ENCODE measurements around the gene ITGB2. TPM values are rescaled to one million over a fixed set of nuclear protein-coding genes. Genes with fewer than 3 reads are reported as not detected.
A peak's percentile ranks its signal among the peaks of the same experiment; 100 is the strongest.

Gene ITGB2
- polyA plus RNA-seq, 1 of the 3 experiments (the other 2 are of a cell fraction): 0.77 TPM

DNA sequence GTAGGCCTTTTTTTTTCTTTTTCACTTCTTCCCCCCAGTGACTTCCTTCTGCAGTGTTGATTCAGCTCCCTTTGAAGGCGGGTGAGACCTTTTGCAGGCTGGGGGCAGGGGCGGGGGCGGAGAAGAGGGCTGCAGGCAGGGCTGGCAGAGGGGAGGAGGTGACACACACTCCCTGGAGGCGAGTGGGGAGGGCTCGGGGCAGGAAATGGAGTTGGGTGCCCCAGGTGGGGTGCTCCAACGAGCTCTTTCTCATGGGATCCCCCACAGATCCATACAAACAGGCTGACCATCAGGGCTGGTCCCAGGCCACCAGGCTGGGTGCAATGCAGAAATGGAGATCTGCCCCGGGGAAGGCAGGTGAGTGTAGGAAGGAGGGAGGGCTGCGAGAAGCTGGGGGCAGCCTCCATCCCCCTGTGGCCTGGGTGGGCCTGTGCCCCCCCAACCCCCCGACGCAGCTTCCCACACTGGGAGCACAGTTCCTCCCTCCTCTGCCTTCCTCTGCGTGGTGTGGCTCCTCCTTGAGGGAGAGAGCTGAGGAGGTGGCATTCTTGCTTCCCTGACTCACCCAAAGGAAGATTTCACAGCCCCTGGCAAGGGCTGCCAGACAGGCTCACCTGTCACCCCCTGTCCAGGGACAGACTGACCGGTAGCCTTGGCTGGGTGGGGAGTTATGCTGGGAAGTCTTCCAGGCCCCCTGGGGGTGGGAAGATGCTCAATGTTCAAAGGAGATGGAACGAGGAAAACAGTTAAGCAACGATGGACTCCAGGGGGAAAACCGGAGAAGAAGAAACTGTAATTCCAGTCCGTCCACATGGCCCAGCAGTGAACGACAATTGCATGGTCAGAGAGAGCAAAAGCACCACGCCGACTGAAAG, 7.1 kb upstream of the ITGB2 start (continued):
- no peak for TF ChIP-seq ZBTB33 (IDR thresholded peaks at IDR 0.05; ENCODE audit: borderline replicate concordance, low read depth)
- TF ChIP-seq, protein P1, sequence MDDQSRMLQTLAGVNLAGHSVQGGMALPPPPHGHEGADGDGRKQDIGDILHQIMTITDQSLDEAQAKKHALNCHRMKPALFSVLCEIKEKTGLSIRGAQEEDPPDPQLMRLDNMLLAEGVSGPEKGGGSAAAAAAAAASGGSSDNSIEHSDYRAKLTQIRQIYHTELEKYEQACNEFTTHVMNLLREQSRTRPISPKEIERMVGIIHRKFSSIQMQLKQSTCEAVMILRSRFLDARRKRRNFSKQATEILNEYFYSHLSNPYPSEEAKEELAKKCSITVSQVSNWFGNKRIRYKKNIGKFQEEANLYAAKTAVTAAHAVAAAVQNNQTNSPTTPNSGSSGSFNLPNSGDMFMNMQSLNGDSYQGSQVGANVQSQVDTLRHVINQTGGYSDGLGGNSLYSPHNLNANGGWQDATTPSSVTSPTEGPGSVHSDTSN (IDR thresholded peaks at IDR 0.05): peak; percentile 36; the same call in 1 of the 2 replicates
- peak; percentile 64 for TF ChIP-seq TCF12 (IDR thresholded peaks at IDR 0.05)
- TF ChIP-seq USF2 (IDR thresholded peaks at IDR 0.05; ENCODE audit: borderline replicate concordance, low read depth, low read length): no peak
- TF ChIP-seq EP300 (IDR thresholded peaks at IDR 0.05; ENCODE audit: borderline replicate concordance in 1 of 2, low read depth in 1 of 2, low read length in 1 of 2): 0 out of 4 replicates have a peak, but pooled peaks of 1 of the 2 experiments have one; percentile 6
- TF ChIP-seq TEAD4 (IDR thresholded peaks at IDR 0.05; ENCODE audit: borderline replicate concordance, insufficient read depth): peak; percentile 64; the same call in 1 of the 2 replicates
- TF ChIP-seq FOSL2 (IDR thresholded peaks at IDR 0.05; ENCODE audit: borderline replicate concordance, low read depth): peak; percentile 60; the same call in 1 of the 2 replicates
- TF ChIP-seq RFX5 (IDR thresholded peaks at IDR 0.05; ENCODE audit: low read length): no peak
- no peak for TF ChIP-seq ELF1 (IDR thresholded peaks at IDR 0.05)
- no peak for TF ChIP-seq SIN3A (IDR thresholded peaks at IDR 0.05; ENCODE audit: borderline replicate concordance, low read depth, low read length)
- no peak for TF ChIP-seq IRF3 (IDR thresholded peaks at IDR 0.05; ENCODE audit: low read depth, low read length)
- peak; percentile 16; the same call in 1 of the 2 replicates for TF ChIP-seq CTCF (IDR thresholded peaks at IDR 0.05)
- TF ChIP-seq NRF1 (IDR thresholded peaks at IDR 0.05; ENCODE audit: low read depth, low read length): no peak
- no peak for TF ChIP-seq FOXJ3 (CRISPR knock-in tag; IDR thresholded peaks at IDR 0.05)
- peak; percentile 40 for TF ChIP-seq JUND (IDR thresholded peaks at IDR 0.05)
- no peak for TF ChIP-seq MXI1 (IDR thresholded peaks at IDR 0.05; ENCODE audit: low read depth, low read length)
- no peak for TF ChIP-seq GABPA (IDR thresholded peaks at IDR 0.05; ENCODE audit: low read depth)
- no peak for TF ChIP-seq MEF2A (IDR thresholded peaks at IDR 0.05; ENCODE audit: borderline replicate concordance, low read depth)
- TF ChIP-seq SMC3 (IDR thresholded peaks at IDR 0.05; ENCODE audit: low read depth, low read length): no peak
- TF ChIP-seq USF1 (IDR thresholded peaks at IDR 0.05; ENCODE audit: borderline replicate concordance, low read depth): no peak
- no peak for TF ChIP-seq EZH2phosphoT487 (IDR thresholded peaks at IDR 0.05; ENCODE audit: borderline replicate concordance, low read depth)
